ENCODE results near the gene TSPAN18.

The TSPAN18 gene

DNA sequence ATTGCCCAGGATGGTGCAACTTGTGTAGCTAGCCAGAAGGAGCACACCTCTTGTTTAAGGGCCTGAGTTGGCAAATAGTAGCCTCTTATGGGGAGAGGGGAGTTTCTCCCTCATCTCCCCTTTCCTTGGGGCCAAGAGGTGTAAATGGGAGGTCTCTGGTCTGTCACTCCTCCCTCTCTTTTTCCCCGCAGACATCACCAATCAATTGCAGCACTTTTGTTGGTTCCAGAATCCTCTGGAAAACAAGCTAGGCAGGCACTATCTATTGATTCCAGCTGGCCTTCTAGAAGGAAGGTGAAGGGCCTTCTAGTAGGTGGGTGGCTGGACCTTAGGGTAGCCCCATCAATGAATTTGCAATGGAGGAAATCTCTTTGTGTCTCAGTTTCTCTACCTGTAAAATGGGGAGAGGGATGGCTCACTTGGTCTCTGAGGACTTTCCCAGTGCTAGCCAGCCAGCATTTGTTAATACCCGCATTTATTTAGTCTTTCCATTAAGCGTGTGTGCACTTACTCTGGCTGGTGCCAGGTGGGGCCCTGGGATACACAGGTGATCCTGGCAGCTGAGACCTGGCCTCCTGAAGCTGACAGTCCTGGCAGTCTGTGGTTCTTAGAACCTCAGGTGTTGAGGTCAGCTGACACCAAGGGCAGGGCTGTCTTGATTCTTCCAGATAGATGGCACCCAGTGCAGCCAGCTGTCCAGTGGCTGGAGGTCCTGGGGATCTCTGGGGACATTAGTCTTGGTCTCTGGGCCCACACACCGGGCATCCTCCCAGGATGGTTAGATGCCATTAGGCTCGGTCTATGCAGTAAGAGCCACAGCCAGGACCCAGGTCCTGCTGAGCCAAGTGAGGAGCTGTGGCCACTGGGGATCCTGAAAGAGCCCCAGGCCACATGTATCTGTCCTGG, 51.7 kb downstream of the TSPAN18 start:
- ATAC-seq, result no peak

- no peak for ATAC-seq
These were observed 53.2 kb downstream of the TSPAN18 start for GRCh38 chr11:44779736-44780520.

DNA sequence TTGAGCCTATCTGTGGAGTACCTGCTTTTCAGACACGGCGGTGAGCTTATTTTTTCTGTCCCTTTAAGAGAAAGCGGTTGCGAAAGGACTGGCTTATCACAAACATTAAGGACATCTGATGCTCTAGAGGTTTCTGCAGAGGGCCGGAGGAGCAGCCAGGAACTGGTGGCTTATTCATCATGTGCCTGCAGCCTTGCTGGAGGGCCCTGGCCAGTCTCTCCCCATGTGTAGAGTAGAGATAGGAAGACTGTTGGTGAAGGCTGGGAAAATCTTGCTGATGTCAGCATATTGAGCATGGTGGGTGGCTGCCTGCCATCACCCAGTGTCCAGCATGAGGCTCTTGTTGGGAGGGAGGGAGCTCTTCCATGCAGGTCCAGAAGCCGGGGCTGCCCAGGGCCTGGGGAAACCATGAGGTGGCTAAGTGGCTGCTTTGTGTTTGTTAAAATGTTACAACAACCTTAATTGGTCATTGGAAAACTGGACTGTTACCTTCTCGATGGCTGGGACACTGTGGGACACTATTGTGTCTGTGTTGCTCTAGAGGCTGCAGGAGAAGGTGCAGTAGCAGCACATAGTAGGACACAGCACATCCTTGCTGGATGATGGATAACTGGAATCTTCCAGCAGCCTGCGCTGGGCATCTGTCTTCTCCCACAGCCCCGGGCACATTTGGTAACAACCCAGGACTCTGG, 54.3 kb downstream of the TSPAN18 start:
- no peak for ATAC-seq

DNA sequence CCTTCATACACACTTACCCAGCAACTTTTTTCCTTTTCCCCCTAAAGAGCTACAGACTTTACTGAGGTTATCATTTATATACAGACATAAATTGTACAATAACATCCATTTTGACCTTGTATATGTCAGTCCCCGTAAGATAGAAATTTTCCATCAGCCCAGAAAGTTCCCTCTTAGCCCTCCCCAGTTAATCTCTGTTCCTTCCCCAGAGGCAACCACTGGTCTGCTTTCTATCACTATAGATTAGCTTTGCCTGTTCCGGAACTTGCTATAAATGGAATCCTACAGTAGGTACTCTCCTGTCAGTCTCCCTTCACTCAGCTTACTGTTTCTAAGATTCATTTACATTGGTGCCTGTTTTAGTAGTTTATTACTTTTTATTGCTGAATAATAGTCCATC, 54.9 kb downstream of the TSPAN18 start:
- ATAC-seq, result no peak

DNA sequence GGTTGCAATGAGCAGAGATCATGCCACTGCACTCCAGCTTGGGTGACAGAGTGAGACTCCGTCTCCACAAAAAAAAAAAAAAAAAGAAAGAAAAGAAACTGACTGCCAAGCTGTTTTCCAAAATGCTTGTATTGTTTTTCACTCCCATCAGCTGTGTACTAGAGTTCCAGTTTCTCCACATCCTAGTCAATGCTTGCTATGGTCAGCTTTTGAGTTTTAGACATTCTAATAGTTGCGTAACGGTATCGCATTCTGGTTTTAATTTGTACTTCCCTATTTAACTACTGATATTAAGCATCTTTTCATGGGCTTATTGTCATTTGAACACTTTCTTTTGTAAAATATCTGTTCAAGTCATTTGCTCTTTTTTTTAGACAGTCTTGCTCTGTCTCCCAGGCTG, 55.7 kb downstream of the TSPAN18 start:
- ATAC-seq, result no peak

DNA sequence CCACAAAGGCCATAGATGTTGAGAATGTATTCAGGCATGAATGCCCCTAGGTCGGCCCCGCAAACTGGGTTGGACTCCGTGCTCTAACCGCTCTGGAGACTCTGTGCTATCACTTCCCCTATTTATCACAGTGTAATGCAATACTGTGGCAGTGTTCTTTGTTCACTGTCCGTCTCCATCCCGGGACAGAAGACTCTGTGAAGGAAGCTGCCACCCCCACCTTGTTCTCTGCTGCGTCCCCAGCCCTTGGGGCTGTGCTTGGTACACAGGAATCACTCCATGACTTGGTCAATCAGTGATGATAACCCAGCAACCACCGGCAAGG, 57.6 kb downstream of the TSPAN18 start:
- ATAC-seq, result no peak

DNA sequence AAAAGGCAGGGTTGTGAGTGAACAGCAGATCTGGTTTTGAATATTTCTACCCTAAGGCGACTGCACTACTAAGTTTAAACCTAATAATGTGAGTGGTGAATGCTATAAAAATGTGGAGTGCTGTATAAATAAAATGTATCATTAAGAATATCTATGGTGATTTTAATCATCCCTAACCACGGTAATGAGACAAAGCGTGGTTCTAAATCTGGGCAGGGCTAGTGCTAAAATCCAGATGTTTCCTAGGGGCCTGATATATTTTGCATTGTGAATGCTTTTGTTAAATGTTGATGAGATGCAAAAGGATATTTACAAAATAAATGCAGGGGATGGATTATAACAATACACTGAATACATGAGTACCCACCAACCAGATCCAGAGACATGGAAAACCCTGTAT, 58.1 kb downstream of the TSPAN18 start:
- ATAC-seq, result no peak

GRCh38 chr11:44785856-44786607, 59.3 kb downstream of the TSPAN18 start:
- no peak for ATAC-seq

DNA sequence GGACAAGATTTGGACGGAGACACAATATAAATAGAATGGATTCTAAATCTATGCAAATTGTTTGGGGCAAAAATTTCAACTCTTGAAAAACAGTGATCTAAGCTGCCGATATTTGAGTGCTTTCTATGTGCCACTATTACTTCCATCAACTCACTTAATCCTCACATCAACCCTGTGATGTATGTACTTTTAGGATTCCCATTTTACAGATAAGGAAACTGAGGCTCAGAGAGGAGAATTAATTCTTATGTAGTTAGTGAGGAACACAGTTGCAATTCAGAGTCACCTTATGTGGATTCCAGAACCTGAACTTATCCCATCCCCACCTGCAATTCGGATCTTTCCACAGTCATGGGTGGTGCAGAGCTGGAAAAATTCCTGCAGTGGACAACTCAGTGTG, 60.3 kb downstream of the TSPAN18 start:
- no peak for ATAC-seq

DNA sequence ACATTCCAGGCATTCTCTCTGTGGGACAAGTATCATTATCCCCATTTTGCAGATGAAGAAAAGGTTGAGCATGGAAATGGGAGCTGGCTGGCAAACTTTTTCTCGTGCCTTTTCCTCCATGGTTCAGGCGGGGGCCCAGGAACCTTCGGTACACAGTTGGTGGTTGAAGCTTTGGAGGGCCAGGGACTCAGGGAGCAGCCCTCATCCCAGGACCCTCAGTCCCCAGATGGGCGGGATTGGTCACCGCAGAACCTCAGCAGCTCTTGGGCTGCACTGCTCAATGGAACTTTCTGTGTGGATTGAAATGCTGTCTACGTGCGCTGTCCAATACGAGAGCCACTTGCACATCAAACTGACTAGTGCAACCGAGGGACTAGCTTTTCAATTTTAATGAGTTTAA, 61.2 kb downstream of the TSPAN18 start:
- ATAC-seq, result no peak

GRCh38 chr11:44788536-44789261, 61.9 kb downstream of the TSPAN18 start:
- no peak for ATAC-seq

DNA sequence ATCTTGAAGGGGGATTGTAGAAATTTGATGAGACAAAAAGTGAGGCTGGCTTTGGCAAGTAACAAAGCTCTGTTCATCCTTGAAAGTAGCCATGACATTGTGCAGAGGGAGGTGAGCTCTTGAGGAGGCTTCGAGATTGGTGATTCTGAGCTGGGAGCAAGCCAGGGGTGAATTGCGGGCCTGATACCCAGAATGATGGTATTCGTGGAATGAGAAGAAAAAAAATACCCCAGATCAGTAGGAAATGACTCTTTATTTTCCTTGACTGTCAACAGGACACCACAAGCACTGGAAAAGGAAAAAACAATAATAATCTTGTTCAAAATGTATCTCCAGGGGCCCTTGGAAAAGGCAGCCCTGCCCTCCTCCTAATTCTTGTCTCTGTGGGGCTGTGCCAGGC, 62.7 kb downstream of the TSPAN18 start:
- ATAC-seq, result no peak

DNA sequence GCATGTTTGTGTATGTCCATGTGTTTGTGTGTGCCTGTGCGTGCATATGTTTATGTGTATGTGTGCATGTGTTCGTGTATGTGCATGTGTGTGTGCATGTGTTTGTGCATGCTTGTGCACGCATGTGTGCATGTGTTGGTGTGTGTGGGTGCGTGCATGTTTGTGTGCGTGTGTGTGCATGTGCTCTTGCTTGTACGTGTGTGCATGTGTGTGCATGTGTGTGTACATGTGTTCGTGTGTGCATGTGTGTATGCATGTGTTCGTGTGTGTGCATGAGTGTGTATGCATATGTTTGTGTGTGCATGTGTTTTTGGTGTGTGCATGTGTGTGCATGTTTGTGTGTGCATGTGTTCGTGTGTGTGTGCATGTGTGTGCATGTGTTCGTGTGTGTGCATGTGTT, 63.4 kb downstream of the TSPAN18 start:
- no peak for ATAC-seq

DNA sequence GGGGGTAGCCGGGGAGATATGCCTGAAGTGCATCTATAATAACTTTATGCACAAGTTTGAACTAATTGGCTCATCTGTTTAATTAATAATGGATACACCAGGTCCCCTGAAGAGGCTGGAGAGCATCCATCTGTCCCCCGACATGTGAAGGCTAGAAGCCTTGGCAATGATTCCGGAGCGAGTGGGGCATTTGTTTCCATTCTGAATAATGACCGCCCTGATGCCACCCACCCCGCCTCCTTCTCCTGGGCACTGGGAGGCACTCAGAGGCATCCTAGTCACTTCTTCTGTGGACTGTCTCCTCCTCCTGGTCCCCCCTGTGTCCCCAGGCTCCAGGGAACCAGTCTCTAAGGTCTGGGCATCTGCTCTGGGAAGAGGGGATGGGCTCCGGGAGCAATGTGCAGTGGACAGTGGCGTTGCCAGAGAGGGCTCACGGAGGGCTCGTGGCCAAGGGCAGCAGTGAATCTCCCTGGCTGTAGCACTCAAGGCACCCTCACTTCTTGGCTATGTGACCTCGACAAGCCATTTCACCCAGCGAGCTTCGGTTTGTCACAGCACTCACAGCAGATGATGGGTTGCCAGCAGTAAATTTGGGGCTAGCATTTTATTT, 64.7 kb downstream of the TSPAN18 start:
- no peak for ATAC-seq

DNA sequence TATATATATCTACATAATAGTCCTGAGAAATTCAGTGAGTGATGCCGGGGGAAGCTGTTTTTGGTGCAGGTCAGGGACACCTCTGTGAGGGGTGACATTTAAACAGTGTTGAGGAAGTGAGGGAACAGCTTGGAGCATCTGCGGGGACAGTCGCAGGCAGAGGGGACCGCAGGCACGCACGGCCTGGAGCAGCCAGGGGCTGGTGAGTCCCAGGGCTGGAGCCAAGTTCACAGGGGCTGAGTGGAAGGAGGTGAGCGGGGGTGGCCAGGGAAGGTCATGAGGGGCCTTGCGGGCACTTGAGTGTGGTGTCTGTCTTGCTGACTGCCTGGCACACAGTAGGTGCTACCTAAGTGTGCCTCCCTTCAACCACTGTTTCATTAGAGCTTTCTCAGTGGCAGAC, 65.4 kb downstream of the TSPAN18 start:
- no peak for ATAC-seq

DNA sequence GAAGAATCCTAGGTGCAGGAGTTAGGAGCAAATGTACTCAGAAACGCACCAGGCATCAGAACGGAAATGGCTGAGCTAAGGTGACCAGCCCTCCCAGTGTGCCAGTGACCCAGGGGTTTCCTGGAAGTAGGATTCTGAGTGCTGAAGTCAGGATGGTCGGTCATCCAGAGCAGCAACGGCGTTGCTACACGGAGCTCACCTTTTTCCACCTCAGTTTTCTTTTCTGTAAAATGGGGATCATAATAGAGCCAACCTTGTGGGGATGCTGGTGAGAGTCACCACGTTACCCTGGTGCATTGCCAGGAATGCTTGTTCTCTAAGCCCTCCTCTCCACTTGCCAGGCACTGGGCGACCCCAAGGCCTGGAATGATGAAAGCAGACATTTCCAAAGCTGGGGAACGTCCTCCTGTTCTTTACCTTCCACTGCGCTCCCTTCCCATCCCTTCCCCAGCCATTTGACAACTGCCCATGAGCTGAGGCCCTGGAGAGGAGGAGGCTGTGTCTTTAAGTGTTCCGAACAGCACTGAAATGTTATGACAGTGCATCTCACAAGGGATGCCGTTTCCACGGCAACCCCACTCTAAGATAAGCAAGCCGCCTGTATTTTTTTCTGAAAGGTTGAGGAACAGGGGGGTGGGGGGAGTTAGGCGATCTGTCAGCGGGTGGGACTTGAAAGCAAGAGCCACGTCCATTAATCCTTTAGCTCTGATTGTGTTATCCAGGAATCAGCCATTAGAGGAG, 66.8 kb downstream of the TSPAN18 start:
- ATAC-seq, result no peak

- no peak for ATAC-seq
These were observed 69.2 kb downstream of the TSPAN18 start for GRCh38 chr11:44795803-44796535.

DNA sequence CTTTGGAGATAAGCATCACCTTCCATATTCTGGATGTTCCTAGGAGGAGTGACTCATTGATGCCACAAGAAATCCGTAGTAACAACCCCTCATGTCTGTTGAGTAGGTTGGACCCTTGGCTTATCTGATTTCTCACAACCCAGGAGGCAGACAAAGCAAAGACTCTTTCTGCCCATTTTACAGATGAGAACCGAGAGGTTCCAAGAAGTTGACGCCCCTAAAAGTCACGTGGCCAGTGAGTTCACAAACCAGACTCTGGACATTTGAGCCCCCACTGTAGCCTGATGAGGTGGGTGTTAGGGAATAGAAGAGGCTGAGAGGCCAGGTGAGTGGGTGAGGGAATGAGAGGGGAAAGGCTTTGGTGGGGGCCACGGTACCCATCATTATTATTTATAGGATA, 70.3 kb downstream of the TSPAN18 start:
- no peak for ATAC-seq

GRCh38 chr11:44797886-44798606, 71.3 kb downstream of the TSPAN18 start:
- ATAC-seq, result no peak

- ATAC-seq, result no peak
These were observed 71.8 kb downstream of the TSPAN18 start for GRCh38 chr11:44798607-44798972.
